ENCODE measurements around the gene ADARB1. TPM values are rescaled to one million over a fixed set of nuclear protein-coding genes. Genes with fewer than 3 reads are reported as not detected.

Gene ADARB1
- total and polyA plus RNA-seq, 2 experiments from 2014 or later, result 4.8 to 14.8 TPM

GRCh38 chr21:45122030-45122429 is 47.6 kb downstream of the ADARB1 start:
- DNase-seq (ENCODE audit: low spot score), result no peak
- no peaks in the 10 kb centered on the region for H4K20me1 ChIP-seq (replicated peaks; ENCODE audit: insufficient read depth)

More at GRCh38 chr21:45122030-45122429, 47.6 kb downstream of the ADARB1 start:
- Histone ChIP-seq H3K36me3 (ENCODE audit: insufficient read depth) (no peaks in the 10 kb centered on the region), H3K4me1 (ENCODE audit: insufficient read depth) (no peaks in the 10 kb centered on the region), H3K27me3 (ENCODE audit: insufficient read depth) (no peaks in the 10 kb centered on the region), H3K79me2 (replicated peaks; ENCODE audit: insufficient read depth) (no peaks in the 10 kb centered on the region), H3K9me2 (ENCODE audit: insufficient read depth) (no peaks in the 10 kb centered on the region), H3K4me3 (no peak overlapping the region), H3K4me2 (no peak overlapping the region), H3F3A (replicated peaks; ENCODE audit: low read depth) (no peaks in the 10 kb centered on the region), H2AFZ (no peak overlapping the region), H3K27ac (ENCODE audit: low read depth) (no peak overlapping the region)
- TF ChIP-seq STAT1 (IDR thresholded peaks at IDR 0.05; ENCODE audit: unreplicated experiment) (no peak), POLR2AphosphoS5 (IDR thresholded peaks at IDR 0.05; ENCODE audit: low read depth) (no peak), EZH2 (IDR thresholded peaks at IDR 0.05; ENCODE audit: low read depth, unreplicated experiment) (no peak), REST (IDR thresholded peaks at IDR 0.05; ENCODE audit: unreplicated experiment) (no peak), ZNF114 (CRISPR knock-in tag; IDR thresholded peaks at IDR 0.05) (no peak), ZNF331 (CRISPR knock-in tag; IDR thresholded peaks at IDR 0.05; ENCODE audit: low read depth) (no peak), ETS1 (IDR thresholded peaks at IDR 0.05) (no peak), CREB1 (CRISPR knock-in tag; IDR thresholded peaks at IDR 0.05; ENCODE audit: low read depth) (no peak), JUNB (IDR thresholded peaks at IDR 0.05; ENCODE audit: unreplicated experiment) (no peak), EZH2phosphoT487 (IDR thresholded peaks at IDR 0.05; ENCODE audit: unreplicated experiment) (no peak), ZNF462 (CRISPR knock-in tag; IDR thresholded peaks at IDR 0.05) (no peak), NANOG (IDR thresholded peaks at IDR 0.05; ENCODE audit: borderline replicate concordance) (no peak)
- TF ChIP-seq, protein P1, sequence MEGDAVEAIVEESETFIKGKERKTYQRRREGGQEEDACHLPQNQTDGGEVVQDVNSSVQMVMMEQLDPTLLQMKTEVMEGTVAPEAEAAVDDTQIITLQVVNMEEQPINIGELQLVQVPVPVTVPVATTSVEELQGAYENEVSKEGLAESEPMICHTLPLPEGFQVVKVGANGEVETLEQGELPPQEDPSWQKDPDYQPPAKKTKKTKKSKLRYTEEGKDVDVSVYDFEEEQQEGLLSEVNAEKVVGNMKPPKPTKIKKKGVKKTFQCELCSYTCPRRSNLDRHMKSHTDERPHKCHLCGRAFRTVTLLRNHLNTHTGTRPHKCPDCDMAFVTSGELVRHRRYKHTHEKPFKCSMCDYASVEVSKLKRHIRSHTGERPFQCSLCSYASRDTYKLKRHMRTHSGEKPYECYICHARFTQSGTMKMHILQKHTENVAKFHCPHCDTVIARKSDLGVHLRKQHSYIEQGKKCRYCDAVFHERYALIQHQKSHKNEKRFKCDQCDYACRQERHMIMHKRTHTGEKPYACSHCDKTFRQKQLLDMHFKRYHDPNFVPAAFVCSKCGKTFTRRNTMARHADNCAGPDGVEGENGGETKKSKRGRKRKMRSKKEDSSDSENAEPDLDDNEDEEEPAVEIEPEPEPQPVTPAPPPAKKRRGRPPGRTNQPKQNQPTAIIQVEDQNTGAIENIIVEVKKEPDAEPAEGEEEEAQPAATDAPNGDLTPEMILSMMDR (conservative IDR thresholded peaks at IDR 0.05; ENCODE audit: low read depth in 2 of 2), result no peak
- H3K4me1 Mint-ChIP-seq, result no peaks in the 10 kb centered on the region; the same call in 1 of the 3 replicates
- no peaks in the 10 kb centered on the region for H3K36me3 Mint-ChIP-seq (ENCODE audit: low read depth)
- no peaks in the 10 kb centered on the region for H3K9me3 Mint-ChIP-seq
- no peak overlapping the region for H3K4me3 Mint-ChIP-seq
- H3K27me3 Mint-ChIP-seq (ENCODE audit: insufficient read depth, low read depth, poor library complexity), result no peaks in the 10 kb centered on the region
- H3K27ac Mint-ChIP-seq, result no peak overlapping the region
- no peak for ATAC-seq
